Neuronal stem cell (in vitro differentiated cells): ENCODE results near the gene C22orf23.

Experiments used
- DNase-seq: peaks from one replicate; pipeline ENCODE4 v3.0.0-alpha.2; 2013; ENCODE audit warnings: low spot score
- H2AFZ ChIP-seq: one replicate; pipeline ENCODE4 v1.6.1; 2013; ENCODE audit warnings: mild to moderate bottlenecking, low read length, inconsistent platforms
- H2AK5ac ChIP-seq: 2 replicates; pipeline ENCODE4 v1.6.1; 2013; ENCODE audit warnings: low read depth, mild to moderate bottlenecking, inconsistent platforms, low read length, moderate library complexity, mixed read lengths
- H2BK120ac ChIP-seq: 2 replicates; pipeline ENCODE4 v1.6.1; 2013; ENCODE audit warnings: low read depth, mild to moderate bottlenecking, inconsistent platforms, low read length, moderate library complexity, mixed read lengths
- H2BK12ac ChIP-seq: one replicate; pipeline ENCODE4 v1.6.1; 2013; ENCODE audit warnings: low read length, inconsistent platforms
- H2BK15ac ChIP-seq: 2 replicates; pipeline ENCODE4 v1.6.1; 2013; ENCODE audit warnings: mild to moderate bottlenecking, low read length, inconsistent platforms, mixed read lengths
- H2BK5ac ChIP-seq: one replicate; pipeline ENCODE4 v1.6.1; 2013; ENCODE audit warnings: inconsistent platforms, mild to moderate bottlenecking, low read length, moderate library complexity
- H3K14ac ChIP-seq: one replicate; pipeline ENCODE4 v1.6.1; 2013; ENCODE audit warnings: low read length, inconsistent platforms
- H3K18ac ChIP-seq: 2 replicates; pipeline ENCODE4 v1.6.1; 2013; ENCODE audit warnings: low read length, inconsistent platforms
- H3K23ac ChIP-seq: 2 replicates; pipeline ENCODE4 v1.6.1; 2013; ENCODE audit warnings: low read depth, mild to moderate bottlenecking, mixed read lengths, low read length, inconsistent platforms; ENCODE audit not compliant: poor library complexity
- H3K27ac ChIP-seq: replicated peaks from 3 replicates; pipeline ENCODE4 v1.5.1; 2013; ENCODE audit warnings: low read length, inconsistent platforms
- H3K27me3 ChIP-seq, 3 experiments: 2 replicates each; pipeline ENCODE4 v1.6.1; 2013; ENCODE audit warnings: low read length in 3 of 3, mild to moderate bottlenecking in 2 of 3, inconsistent platforms in 1 of 3, low read depth in 1 of 3, mixed read lengths in 1 of 3, moderate library complexity in 1 of 3; ENCODE audit not compliant: control insufficient read depth in 3 of 3, insufficient read depth in 3 of 3
- H3K36me3 ChIP-seq, 2 donors: replicated peaks in 1 of 2; 2 replicates each; pipeline ENCODE4 v1.6.1; 2013; ENCODE audit warnings: low read length in 2 of 2; ENCODE audit not compliant: control insufficient read depth in 2 of 2, insufficient read depth in 2 of 2
- H3K4ac ChIP-seq: 2 replicates; pipeline ENCODE4 v1.6.1; 2013; ENCODE audit warnings: inconsistent platforms, mild to moderate bottlenecking, low read length, moderate library complexity
- H3K4me1 ChIP-seq, 2 donors: 1 replicate in 1 of 2; 2 replicates in 1 of 2; pipeline ENCODE4 v1.6.1; 2013; ENCODE audit warnings: low read length in 2 of 2, low read depth in 1 of 2; ENCODE audit not compliant: control insufficient read depth in 2 of 2, insufficient read depth in 1 of 2
- H3K4me2 ChIP-seq: one replicate; pipeline ENCODE4 v1.6.1; 2013; ENCODE audit warnings: mild to moderate bottlenecking, low read length, inconsistent platforms; ENCODE audit not compliant: insufficient read depth, poor library complexity, severe bottlenecking
- H3K4me3 ChIP-seq, 2 donors: 2 replicates each; pipeline ENCODE4 v1.5.1; 2013; ENCODE audit warnings: low read length in 2 of 2, mild to moderate bottlenecking in 2 of 2, inconsistent platforms in 1 of 2, moderate library complexity in 1 of 2
- H3K79me1 ChIP-seq: one replicate; pipeline ENCODE4 v1.6.1; 2013; ENCODE audit warnings: low read depth, mild to moderate bottlenecking, inconsistent platforms, low read length, moderate library complexity
- H3K9ac ChIP-seq: one replicate; pipeline ENCODE4 v1.6.1; 2013; ENCODE audit warnings: mild to moderate bottlenecking, low read depth, low read length, inconsistent platforms; ENCODE audit not compliant: poor library complexity
- H3K9me3 ChIP-seq, 2 donors: replicated peaks in 1 of 2; 2 replicates each; pipeline versions ENCODE3 to v1.6.1; 2013; ENCODE audit warnings: low read length in 2 of 2, mild to moderate bottlenecking in 2 of 2, inconsistent platforms in 1 of 2, low read depth in 1 of 2, mixed read lengths in 1 of 2, moderate library complexity in 1 of 2; ENCODE audit not compliant: control insufficient read depth in 2 of 2, insufficient read depth in 1 of 2
- H4K8ac ChIP-seq: one replicate; pipeline ENCODE4 v1.6.1; 2013; ENCODE audit warnings: low read depth, mild to moderate bottlenecking, inconsistent platforms, low read length, moderate library complexity
- H4K91ac ChIP-seq: one replicate; pipeline ENCODE4 v1.6.1; 2013; ENCODE audit warnings: low read length, low read depth, mild to moderate bottlenecking, inconsistent platforms; ENCODE audit not compliant: poor library complexity
- WGBS, 2 donors: extraction: QIAGEN DNeasy Blood & Tissue Kit; methylation state at CpG; one replicate each; pipeline ENCODE4 v1.1.7; 2013; ENCODE audit warnings: missing lambda C conversion rate in 2 of 2, mixed read lengths in 1 of 2; ENCODE audit not compliant: insufficient read length in 2 of 2, insufficient replicate concordance in 1 of 2; ENCODE audit errors: extremely low coverage in 2 of 2; 5-methylcytosine and 5-hydroxymethylcytosine counted together

Gene C22orf23

DNA sequence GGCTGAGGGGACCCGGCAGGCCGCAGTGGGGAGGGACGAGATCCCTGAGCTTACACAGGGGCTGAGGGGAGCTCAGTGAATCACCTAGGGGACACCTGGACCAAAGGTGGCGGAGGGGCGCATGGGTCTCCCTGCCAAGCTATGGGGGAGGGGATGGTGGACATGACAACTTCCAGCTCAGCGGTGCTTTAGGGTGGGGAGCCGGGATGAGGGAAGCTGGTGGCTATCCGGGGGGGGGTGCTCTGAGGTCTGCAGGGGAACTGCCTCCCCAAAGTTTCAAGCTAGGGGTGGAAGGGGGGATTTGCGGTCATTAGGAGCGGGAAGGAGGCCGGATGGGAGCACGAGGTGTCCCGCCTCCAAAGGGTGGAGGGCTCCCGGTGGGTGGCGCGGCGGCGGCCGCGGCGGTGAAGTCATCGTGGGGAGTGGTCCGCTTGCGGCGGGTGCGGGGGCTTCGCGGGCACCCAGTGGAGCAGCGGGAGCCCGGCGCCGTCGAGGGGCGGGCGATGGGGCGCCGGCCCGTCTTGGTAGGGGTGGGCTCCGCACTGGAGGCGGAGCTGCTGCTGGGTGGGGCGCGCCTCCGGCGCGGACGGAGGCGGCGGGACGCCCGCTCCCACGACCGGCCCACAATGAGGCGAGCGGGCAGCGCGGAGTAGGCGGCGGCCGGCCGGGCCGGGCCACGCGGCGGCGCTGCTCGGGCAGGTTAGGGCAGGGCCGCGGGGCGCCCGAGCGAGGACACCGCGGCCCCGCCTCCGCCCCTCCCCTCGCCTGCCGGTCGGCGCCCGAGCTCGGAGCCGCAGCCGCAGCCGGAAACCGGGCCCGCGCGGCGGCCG lies 47.7 kb downstream of the C22orf23 start, which contains the start of gene MICALL1:
Gene MICALL1 (plus strand): TSS at position 764 of the 830 bp plus-strand sequence. CDS start 126 bp downstream, outside the sequence.
- peaks cover 14 to 18% of the 10 kb centered on the region in 2 donors for H3K4me1 ChIP-seq
- no peak within 1 kb of the TSS for H2BK120ac ChIP-seq
- no CpG with 5 or more reads among the region's 90 CpGs for WGBS, 2 donors

DNA sequence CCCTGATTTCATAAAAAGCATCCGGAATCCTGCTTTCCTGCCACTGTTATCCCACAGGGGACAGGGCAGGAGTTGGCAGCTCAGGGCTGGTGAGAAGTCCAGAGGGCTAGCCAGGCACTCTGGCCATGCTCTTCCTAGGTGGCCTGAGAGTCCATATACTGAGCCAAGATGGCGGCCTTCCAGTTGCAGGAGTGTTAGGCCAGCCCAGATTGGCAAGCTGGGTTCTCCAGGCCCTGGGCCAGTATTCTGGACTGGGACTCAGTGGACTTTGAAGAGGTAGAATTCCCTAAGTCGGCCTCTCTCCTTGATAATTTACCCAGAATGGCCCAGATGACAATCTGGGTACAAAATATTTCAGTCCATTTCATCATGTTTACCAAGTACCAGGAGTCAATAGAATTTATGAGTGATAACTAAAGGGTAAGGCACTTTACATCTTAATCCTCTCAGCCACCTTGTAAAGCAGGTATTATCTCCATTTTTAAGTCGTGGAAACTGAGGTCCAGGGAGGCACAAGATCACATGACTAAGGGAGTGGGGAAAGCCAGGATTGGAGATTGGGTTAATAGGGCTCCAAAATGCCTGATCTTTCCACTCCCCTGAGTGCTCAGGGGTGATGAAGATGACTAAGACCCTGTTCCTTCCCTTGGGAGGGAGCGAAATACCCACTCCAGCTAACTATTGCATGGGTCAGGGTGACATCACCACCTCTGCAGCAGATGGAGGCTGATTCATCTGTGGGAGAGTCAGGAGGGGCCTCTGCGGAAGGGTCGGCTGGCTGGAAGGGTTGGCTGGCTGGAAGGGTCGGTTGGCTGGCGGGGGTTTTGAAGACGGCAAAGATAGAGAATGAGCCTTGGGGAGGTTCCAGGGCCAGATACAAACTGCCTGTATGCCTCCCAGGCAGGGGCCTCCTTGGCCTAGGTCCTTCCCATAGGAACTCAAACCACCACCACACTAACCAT lies 48.5 kb downstream of the C22orf23 start:
- no peak overlapping the region for H4K8ac ChIP-seq
- no peak overlapping the region for H3K4me2 ChIP-seq
- H2BK12ac ChIP-seq = peak overlapping the region; percentile 12
- H3K27ac ChIP-seq = no peak overlapping the region
- peak overlapping the region; percentile 23 for H2BK15ac ChIP-seq
- H3K18ac ChIP-seq = peak overlapping the region; percentile 42
- H3K23ac ChIP-seq = no peak overlapping the region
- no peaks in the 10 kb centered on the region for H3K79me1 ChIP-seq
- no peaks in the 10 kb centered on the region for H3K27me3 ChIP-seq
- H2AK5ac ChIP-seq = peak overlapping the region; percentile 93
- no peak overlapping the region for H2BK120ac ChIP-seq
- no peak for DNase-seq
- peaks cover 0 to 4% of the 10 kb centered on the region in 2 donors for H3K36me3 ChIP-seq
- peaks cover 5 to 13% of the 10 kb centered on the region in 2 donors for H3K4me1 ChIP-seq
- WGBS, 2 donors = no CpG with 5 or more reads among the region's 10 CpGs
- H3K14ac ChIP-seq = no peak overlapping the region
- H3K4ac ChIP-seq = no peak overlapping the region
- H2AFZ ChIP-seq = peak overlapping the region; percentile 95
- no peak overlapping the region for H3K4me3 ChIP-seq
- no peak overlapping the region for H4K91ac ChIP-seq
- H2BK5ac ChIP-seq = peak overlapping the region; percentile 14
- peak overlapping the region; percentile 39 for H3K9ac ChIP-seq
- no peaks in the 10 kb centered on the region for H3K9me3 ChIP-seq

More for the DNA sequence above, 47.7 kb downstream of the C22orf23 start, which contains the start of gene MICALL1:
- H3K27me3 ChIP-seq = no peaks in the 10 kb centered on the region
- H3K79me1 ChIP-seq = no peaks in the 10 kb centered on the region
- H3K9ac ChIP-seq = peak within 1 kb of the TSS; percentile 100
- peak within 1 kb of the TSS; percentile 87 for H2BK15ac ChIP-seq
- H3K4me3 ChIP-seq = peak within 1 kb of the TSS; percentile 76 to 90
- H3K4ac ChIP-seq = peak within 1 kb of the TSS; percentile 47
- peak within 1 kb of the TSS; percentile 95 for H2AK5ac ChIP-seq
- H2BK5ac ChIP-seq = peak within 1 kb of the TSS; percentile 14
- H4K91ac ChIP-seq = peak within 1 kb of the TSS; percentile 76
- peaks cover 0 to 4% of the 10 kb centered on the region in 2 donors for H3K36me3 ChIP-seq
- no peaks in the 10 kb centered on the region for H3K9me3 ChIP-seq
- peak within 1 kb of the TSS; percentile 95 for H2AFZ ChIP-seq
- H4K8ac ChIP-seq = no peak within 1 kb of the TSS
- DNase-seq = no peak
- peak within 1 kb of the TSS; percentile 12 for H2BK12ac ChIP-seq
- peak within 1 kb of the TSS; percentile 14 for H3K14ac ChIP-seq
- H3K23ac ChIP-seq = peak within 1 kb of the TSS; percentile 85
- no peak within 1 kb of the TSS for H3K27ac ChIP-seq
- H3K4me2 ChIP-seq = peak within 1 kb of the TSS; percentile 84
- peak within 1 kb of the TSS; percentile 98 for H3K18ac ChIP-seq

DNA sequence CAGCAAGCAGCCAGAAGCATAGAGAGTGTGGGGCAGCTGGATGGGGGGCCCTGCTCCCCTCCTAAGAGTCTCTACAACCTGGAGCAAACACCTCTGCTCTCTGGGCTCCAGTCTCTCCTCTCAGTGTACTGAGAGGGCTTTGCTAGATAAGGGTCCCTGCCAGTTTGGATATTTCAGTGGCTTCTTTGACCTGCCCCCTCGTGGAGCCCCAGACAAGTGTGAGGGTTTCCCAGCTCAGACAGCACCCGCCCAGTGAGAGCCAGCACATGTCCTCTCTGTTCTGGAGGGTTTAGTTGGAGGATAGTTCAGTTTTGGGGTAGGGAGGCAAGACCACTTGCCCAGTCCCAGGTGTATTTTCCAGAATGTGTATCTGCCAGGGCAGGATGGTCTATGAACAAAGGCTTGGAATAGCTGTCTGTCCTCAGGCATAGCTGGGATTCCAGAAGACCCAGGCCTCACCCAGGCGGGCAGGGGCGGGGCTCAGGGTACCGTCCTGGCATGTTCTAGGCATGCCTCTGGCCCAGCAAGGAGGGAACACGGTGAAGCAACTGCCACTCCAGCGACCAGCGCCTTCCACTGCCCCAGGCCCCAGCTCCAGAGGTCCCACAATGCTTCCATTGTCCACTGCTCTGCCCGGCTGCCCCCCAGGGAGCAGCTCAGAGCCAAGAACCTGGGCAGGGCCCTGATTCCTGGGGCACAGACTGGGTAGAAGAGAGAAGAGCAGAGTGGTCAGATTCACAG lies 54.8 kb downstream of the C22orf23 start:
- Histone ChIP-seq H2AK5ac (peak overlapping the region; percentile 79), H3K14ac (no peak overlapping the region), H3K27ac (no peak overlapping the region), H3K4me2 (no peak overlapping the region), H3K23ac (no peak overlapping the region), H3K9me3 (no peaks in the 10 kb centered on the region), H3K36me3 (no peaks in the 10 kb centered on the region), H2BK12ac (no peak overlapping the region), H3K27me3 (no peaks in the 10 kb centered on the region), H2BK15ac (peak overlapping the region; percentile 99), H4K91ac (no peak overlapping the region), H3K4ac (no peak overlapping the region), H2BK120ac (peak overlapping the region; percentile 34), H2BK5ac (peak overlapping the region; percentile 93), H3K18ac (peak overlapping the region; percentile 92), H4K8ac (no peak overlapping the region), H2AFZ (no peak overlapping the region), H3K79me1 (no peaks in the 10 kb centered on the region), H3K4me3 (no peak overlapping the region), H3K4me1 (peaks cover 23 to 32% of the 10 kb centered on the region in 2 donors), H3K9ac (peak overlapping the region; percentile 39)
- WGBS, 2 donors = no CpG with 5 or more reads among the region's 9 CpGs
- DNase-seq = no peak
